T1000 (cell line): ENCODE data around the gene IL1RAPL1.
"Not testable (repeated sequence)": the region's sequence is repeated elsewhere in the genome, so short reads cannot be mapped to it uniquely, and the experiment has no call there.

Experiments
- DNase-seq: peaks from one replicate; lab custom pipeline; 2025; ENCODE audit warnings: mixed read lengths; lab: John Stamatoyannopoulos, UW

IL1RAPL1 gene

DNA sequence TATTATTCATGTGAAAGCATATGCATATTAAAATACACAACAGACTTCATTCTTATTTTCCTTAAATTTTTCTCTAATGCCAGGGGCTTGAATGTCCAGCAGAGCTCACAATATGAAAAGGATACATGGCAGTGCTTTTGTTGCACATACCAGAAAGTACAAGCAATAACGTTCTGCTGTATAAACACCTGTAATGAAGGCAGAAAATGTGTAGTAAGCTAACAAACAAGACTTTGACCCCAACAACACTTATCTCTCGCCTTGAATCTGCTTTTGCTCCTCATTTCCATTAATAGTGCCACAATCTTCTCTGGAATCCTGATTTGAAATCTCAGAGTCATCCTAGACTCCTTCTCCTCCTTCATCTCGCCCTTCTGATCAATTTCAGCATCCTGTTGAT lies 687.3 kb downstream of the IL1RAPL1 start:
- DNase-seq, result no peak

DNA sequence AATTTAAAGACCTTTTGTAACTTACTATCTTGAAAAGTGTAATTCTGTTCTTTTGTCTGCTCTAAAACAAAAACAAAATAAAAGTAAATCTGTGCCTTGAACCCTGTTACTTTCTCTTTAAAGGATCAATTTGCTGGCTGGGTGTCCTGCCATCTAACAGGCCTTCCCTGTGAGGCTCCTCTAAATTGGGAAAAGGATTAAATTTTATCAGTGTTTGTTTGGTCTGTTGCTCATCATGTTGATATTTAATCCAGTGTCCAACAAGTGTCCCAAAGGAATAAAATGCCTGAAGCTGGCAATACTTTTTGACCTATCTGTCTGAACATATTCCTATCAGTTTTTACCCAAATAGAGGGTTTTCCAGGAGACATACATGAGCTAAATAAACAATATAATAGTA lies 688.7 kb downstream of the IL1RAPL1 start:
- no peak for DNase-seq

DNA sequence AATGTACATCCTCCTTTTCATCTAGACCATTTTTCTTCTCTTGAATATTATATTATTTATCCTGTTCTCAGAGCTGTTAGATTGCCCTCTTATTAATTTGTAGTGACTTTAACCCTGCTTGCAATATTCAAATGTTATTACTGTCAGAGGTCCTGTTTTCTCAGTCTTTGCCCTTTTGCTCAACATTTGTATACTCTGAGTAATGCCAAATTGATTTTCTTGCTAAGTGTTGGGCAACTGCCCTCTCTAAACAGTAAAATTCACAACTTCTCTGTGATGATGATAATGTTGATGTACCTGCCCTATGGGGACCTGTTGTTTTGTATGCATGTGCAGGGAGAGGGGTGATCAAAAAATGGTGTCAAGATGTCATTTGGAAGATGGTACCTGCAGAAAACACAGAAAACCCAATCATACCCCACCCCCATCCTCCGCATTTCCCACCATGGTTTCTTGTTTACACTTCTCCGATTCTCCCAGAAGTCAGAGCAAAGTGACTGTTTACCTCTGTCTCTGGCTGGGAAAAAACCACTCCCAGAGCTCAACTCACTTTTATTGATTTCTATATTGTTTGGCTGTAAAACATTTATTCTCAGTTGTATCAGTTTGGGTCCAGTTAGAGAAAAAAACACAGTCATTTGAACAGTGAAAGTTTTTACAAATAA lies 694.0 kb downstream of the IL1RAPL1 start:
- no peak for DNase-seq

DNA sequence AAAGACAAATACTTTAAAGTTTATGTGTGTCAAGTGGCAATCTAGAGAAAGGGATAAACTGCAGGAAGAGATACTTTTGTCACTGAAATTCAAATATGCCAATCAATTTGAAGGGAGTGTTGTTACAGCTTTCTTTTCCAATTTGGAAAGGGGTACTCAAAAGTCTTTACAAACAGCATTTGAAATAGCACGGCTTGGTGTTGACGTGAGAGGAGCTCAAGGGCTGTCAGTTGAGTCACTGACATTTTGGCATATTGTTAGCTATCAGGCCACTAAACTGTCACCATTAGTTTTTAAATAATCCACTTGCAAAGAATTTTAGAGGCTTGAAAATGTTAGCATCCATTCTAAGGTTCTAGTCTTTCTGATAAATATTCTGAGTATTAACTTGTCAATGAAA lies 698.4 kb downstream of the IL1RAPL1 start:
- DNase-seq, result no peak

DNA sequence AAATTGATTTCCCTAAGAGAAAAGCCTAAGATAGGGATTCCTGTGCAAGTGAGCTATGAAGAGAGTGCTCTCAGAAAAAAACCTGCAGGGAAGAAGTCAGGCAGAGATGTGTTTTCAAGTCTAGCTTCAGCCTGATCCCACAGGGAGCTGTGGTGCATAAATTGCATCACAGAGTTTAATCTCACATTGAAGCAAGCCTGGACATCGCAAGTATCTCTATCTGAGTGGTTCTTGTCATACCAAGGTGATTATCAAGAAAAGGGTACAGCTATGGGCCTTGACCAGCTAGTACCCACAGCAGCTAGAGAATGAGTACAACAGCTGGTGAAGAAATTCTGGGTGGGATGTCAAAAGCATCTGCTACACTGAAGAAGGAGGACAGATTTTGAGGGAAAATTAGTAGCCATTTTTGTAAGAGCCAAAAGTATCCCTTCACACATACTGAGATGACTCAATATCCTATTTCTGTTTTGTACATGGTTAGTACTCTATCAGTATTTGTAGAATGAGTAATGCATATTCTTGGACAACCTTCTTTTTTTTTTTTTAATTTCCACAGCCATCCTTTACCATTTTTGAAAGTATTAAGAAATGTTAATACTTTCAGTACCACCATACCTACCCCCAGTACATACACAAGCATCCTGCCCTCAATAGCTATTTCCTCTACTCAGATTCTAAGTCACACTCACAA lies 708.9 kb downstream of the IL1RAPL1 start:
- no peak for DNase-seq

DNA sequence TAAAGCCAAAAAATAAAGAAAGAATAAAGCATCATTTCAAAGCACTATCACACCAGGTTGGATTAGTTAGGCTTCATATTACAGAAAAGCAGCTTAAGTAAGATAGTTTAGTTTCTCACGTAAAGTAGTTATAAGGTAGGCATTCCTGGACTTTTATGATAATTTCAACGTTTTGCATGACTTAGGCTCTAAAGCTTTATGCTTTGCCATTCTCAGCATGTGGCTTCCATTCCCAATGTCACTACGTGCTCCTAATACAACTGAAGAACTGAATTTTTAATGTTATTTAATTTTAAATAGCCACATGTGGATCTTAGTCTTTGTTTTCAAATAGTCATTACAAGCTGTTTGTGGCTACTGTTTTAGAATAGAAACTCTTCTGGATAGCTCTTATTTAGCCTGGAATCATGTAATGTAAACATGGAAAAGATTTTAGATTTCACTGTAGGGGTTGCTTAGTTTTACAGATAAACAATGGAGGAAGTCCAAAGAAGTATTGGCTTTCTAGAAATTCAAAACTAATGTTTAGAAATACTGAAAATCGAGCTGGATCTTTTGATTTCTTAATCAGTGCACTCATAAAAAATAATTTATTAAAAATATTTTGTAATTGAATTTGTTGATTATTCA lies 710.0 kb downstream of the IL1RAPL1 start:
- DNase-seq, result no peak

DNA sequence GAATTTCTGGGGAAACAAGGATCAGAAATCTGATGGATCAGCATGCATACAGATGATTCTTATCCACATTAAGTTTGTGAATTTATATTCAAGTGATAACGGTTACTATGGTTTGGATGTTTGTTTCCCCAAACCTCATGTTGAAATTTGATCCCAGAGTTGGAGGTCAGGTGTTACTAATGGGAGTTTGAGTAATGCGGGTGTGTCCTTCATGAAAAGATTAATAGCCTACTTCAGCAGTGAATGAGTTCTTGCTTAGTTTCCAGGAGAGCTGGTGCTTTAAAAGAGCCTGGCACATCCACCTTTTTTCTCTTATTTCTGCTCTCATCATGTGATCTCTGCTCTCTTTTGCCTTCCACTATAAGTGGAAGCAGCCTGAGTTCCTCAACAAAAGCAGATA lies 712.4 kb downstream of the IL1RAPL1 start:
- no peak for DNase-seq

DNA sequence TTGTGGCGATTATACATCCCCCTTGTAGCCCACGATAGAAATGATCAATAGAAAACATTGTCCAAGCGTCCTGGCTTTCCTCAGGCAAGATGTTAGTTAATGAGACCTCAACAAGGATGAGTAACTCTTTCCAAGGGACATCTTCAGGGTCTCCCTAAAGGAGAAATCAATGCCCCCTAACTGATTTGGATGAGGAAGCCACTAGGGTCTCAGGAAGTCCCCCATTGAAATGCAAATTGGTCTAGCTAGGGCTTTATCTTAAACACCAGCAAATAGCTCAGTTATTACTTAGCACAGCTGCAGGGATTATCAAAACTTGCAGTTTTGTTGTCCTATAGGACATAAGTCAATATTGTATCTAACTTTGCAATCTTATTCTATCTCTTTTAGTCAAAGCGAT lies 721.5 kb downstream of the IL1RAPL1 start:
- no peak for DNase-seq

DNA sequence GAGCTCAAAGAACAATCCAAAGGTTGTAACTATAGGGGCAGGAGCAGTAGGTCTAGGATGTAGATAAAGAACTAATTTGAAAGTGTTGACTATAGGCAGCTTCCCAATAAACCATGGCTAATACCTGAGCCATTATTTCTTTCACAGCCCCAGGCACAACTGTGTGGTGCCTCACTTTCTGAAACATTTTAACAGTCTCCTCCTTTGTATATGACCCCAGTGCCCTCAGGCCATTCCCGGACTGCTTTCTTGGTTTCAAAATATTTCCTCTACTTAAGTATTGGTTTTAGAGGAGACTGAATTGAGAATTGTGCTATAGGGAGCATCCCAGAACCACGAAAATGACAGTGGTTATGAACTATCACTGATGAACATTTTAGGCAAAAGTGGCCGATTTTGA lies 728.7 kb downstream of the IL1RAPL1 start:
- no peak for DNase-seq

DNA sequence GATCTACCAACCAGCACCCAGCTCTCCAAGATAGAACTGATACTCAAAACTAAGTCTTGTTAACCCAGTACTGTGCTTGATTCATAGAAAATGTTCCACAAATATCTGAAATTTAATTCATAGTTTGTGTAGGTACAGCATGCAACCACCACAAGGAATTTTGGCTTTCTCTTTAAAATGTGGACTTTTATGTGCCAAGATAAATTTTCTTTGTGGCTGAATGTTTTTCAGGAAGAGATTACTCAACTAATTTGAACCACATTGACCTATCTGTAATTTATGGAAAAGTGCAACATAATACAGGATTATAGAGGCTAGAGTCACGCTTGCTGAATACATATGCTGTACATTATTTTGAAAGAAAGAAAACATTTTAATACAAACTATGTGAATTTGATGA lies 730.8 kb downstream of the IL1RAPL1 start:
- DNase-seq, result no peak

DNA sequence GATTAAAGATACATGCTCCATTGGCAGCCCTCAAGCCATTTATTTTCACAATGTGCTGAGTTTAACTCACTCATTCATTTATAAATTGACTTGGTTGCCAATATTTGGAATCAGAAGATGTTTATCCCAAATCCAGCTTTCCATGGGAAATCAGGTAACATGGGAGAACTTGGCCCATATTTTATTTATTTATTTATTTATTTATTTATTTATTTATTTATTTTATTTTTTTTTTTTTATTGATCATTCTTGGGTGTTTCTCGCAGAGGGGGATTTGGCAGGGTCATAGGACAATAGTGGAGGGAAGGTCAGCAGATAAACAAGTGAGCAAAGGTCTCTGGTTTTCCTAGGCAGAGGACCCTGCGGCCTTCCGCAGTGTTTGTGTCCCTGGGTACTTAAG lies 745.2 kb downstream of the IL1RAPL1 start:
- not testable (repeated sequence) for DNase-seq

DNA sequence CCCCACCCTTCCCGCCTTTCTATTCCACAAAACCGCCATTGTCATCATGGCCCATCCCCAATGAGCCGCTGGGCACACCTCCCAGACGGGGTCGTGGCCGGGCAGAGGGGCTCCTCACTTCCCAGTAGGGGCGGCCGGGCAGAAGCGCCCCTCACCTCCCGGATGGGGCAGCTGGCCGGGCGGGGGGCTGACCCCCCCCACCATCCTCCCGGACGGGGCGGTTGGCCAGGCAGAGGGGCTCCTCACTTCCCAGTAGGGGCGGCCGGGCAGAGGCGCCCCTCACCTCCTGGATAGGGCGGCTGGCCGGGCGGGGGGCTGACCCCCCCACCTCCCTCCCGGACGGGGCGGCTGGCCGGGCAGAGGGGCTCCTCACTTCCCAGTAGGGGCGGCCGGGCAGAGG lies 745.8 kb downstream of the IL1RAPL1 start:
- DNase-seq, result not testable (repeated sequence)

DNA sequence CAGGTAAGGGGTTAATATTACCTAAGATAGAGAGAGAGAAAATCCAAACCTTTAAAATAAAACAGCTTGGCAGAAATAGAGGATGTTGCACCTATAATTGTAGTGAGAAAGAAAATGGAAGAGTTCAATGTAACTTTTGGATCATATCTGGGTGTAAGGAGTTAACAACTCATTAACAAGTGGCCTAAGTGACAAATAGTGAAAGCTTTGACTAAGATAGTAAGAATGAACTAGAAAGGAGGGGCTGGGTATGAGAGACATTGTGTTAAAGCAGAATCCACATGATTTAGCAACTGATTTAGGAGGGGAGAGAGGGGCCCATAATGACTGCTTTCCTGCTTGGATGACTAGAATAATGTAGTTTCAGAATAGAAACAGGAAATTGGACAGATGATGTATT lies 761.0 kb downstream of the IL1RAPL1 start:
- DNase-seq, result no peak

DNA sequence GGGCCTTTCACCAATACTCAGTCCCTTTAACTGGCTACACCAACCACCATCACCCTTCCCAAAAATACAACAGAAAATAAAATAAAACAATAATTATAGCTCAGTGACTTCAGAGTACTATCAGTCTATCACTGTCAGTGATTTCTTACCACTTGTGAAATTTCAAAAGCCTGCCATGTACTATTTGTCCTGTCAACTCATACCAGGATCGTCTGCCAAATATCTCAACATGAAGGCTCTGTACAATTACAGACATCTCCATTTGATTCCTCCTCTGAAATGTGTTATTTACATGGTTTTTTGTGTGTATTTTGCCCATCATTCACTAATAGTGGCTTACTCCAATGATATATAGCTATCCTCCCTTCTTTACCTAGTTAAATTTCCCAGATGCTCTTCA lies 772.0 kb downstream of the IL1RAPL1 start:
- no peak for DNase-seq

DNA sequence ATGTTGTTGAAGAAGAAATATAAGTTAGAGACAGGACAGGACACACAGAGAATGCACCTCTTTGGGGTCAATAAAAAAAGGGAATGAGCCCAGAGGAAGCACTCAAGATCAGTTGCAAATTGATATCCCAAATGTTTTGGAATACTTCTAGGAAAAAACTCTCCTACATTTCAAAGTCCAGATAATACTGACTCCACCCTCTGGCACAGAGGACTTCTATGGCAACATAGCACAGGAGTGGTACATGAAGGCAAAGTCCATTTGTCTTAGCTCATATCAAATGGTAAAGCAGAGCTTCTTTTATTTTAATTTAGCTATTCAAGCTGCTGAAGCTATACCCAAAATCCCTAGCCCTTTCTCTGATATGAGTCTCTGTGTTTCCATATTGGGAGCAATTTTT lies 787.5 kb downstream of the IL1RAPL1 start:
- DNase-seq, result not testable (repeated sequence)

DNA sequence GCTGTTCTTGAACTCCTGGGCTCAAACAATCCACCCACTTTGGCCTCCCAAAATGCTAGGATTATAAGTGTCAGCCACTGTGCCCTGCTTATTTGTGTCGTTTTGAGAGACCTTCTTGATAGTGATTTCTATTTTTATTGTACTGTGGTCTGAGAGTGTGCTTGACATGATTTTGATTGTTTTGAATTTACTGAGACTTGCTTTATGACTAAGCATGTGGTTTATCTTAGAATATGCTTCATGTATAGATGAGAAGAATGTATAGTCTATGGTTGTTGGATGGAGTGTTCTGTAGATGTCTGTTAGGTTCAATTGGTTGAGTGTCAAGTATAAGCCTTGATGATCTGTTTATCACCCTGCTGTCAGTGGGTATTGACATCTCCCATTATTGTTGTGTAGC lies 789.3 kb downstream of the IL1RAPL1 start:
- no peak for DNase-seq

DNA sequence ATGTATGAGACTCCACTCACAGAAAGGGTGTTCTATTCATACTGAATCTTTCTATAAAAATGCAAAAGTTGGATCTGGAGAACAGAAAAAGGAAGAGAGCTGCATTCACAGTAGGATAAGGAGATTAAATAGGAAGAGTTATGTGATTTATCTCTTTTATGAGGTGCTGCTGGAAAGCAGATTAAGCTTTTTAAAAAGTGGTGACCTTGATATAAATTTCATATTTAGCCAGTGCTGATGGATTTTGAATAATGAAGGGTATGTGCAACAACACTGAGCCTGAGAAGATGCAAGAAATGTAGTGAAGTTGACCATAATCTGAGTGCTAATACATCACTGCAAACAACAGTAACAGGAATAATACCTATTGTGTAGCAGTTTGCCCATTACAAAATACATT lies 795.6 kb downstream of the IL1RAPL1 start:
- DNase-seq, result no peak

DNA sequence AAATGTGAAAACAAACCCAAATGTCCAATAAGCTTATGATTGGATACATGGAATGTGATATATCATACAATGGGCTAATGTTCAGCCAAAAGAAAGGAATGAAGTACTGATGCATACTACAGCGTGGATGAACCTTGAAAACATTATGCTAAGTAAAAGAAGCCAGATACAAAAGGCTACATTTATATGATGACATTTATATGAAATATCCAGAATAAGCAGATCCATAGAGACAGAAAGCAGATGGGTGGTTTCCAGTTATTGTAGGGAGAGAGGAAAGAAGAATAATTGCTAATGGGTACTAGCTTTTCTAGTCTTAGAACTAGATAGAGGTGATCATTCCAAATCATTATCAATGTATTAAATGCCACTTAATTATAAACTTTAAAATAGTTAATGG lies 801.3 kb downstream of the IL1RAPL1 start:
- DNase-seq, result no peak

DNA sequence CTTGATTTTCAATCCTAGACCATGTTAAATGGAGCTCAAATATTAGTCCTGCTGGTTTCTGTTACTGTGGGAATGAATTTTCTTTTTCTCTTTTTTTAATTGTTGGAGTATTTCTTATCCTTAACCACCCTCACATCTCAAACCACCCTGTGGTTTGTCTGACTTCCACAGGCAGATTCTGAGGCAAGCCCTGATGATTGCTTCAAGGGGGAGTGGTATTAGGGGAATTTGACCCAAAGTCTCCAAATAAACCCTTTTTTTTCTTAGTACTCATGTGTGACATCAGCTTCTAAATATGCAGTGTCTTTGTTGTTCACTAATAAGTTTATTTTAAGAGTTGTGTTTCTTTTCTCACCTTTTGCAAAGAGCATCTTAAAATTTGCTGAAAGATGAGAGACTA lies 810.3 kb downstream of the IL1RAPL1 start:
- DNase-seq, result no peak

DNA sequence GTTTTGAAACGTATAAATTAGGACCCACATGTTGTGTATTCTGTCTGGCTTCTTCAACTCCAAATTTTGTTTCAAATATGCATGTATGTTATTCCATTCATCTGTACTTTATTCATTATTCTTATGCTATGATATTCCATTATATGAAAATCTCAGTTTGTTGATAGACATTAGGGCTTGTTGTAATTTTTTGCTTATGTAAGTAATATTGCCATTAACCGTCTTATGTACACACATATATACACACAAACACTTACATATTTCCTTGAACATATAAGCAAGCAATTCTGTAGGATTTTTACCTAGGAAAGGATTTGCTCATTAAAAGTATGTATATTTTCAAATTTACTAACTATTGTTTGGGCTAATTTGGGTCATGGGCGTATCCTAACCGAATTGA lies 820.1 kb downstream of the IL1RAPL1 start:
- DNase-seq, result no peak

DNA sequence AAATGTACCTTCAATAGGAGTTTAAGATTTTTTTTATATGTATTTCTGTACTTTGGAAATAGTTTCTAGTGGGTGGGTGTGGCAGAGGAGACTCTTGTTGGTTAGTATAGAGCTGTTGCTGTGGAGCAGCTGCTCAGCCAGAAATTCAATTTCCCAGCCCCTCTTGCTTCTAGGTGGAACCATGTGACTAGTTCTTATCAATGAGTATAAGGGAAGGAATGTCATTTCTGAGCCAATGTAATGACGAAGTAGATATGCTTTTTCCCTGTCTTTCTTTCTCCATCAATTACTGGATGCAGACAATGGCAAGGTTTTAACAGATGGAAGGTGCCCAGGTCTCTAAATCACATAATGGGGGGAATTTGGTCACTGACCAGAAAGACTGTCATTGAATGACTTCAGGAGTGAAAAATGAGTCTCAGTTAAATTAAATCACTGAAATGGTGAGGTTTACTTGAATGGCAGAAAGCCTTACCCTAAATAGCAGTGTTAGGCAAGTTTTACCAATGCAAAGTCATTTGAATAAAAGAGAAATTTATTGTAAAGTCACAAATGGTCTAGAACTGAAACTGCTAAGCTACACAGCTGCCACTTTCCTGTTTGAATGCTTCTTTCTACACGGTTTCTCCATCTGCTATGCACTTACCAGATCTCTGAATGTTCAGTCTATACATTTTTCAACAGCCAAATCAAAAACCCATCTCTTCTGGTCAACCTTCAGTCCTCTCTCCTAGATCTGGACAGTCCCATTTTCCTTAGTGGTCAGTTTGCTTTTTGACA lies 832.7 kb downstream of the IL1RAPL1 start:
- DNase-seq, result no peak

DNA sequence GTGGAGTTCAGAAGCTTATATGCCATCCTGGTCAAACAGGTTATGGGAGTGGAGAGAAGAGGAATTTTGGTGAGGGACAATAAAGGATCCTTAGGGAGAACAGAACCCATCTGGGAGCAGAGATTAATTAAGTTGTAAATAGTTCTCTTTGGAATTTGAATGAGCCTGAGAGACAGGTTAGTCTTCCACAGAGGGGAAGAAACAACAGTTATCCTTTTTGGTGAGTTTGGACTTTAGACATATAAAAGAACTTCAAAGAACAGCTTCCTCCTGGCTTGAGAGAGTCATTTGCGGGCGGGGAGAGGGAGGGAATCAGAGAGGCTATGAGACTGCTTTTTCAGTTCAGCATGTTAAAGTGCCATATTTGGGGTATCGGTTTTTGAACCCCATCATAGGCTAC lies 834.8 kb downstream of the IL1RAPL1 start:
- DNase-seq, result no peak

DNA sequence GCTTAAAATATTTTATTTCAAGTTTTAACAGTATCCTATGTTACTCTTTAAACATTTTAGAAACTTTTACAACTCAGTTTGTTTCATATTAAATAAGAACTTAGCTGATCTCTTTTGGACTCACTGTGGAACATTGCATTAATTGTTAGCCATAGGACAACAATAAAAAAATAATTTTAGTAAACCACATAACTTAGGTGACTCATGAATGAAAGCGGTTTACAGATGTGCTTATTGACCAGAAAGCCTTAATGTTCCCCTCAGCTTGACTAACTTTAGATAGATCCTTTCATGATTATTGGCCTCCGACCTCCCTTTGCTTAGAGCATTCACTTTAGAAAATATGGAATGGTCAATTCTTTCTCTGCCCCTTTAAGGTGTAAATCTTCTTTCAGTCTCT lies 844.6 kb downstream of the IL1RAPL1 start:
- no peak for DNase-seq
